Measurements from ENCODE around the gene SLC39A11. TPM values are rescaled to one million over a fixed set of nuclear protein-coding genes. Genes with fewer than 3 reads are reported as not detected.

Gene SLC39A11
- total RNA-seq, 2 donors from 2014 or later: 23.3 to 32.5 TPM

DNA sequence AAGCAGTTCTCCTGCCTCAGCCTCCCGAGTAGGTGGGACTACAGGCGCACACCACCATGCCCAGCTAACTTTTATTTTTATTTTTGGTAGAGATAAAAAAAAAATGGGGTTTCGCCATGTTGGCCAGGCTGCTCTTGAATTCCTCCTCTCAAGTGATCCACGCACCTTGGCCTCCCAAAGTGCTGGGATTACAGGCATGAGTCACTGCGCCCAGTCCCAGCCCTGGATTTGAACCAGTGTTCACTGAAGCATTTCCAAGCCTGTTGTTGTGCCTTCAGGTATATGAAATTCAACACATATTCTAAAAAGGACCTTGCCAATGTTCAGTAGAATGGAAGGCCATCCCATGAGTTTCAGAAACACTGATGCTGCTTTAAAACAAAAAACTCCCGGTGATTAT is 165.3 kb downstream of the SLC39A11 start:
- no peaks in the 10 kb centered on the region for H3K9me3 ChIP-seq (ENCODE audit: control insufficient read depth, low read length, poor library complexity, severe bottlenecking)
- Mint-ChIP-seq H3K27me3 (no peaks in the 10 kb centered on the region), H3K4me1 (peaks cover 23% of the 10 kb centered on the region), H3K27ac (no peak overlapping the region), H3K36me3 (ENCODE audit: low read depth) (peaks cover 3% of the 10 kb centered on the region), H3K4me3 (no peak overlapping the region)
- ATAC-seq (no peak), DNase-seq (no peak)

DNA sequence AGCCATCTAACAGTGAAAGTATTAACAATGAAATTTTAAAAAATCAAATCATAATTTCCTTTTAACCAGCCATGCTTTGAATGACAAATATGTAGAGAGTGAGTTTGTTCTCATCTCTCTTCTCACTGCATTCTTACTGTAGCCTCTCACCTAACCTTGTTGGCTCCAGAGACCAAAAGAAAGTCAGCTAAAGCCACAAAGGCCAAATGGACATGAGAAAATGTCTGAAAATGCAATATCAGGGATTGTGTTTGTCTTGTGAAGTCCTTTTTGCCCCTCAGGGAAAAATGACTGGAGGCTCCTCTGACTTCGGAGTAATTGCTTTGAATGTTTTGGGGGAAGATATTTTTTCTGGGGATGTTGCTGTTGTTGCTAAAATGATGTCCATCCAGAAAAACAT is 166.3 kb downstream of the SLC39A11 start:
- Mint-ChIP-seq H3K27ac (no peak overlapping the region), H3K27me3 (no peaks in the 10 kb centered on the region), H3K4me1 (peaks cover 16% of the 10 kb centered on the region), H3K36me3 (ENCODE audit: low read depth) (peaks cover 6% of the 10 kb centered on the region), H3K4me3 (no peak overlapping the region)
- DNase-seq (no peak), ATAC-seq (no peak)
- H3K9me3 ChIP-seq (ENCODE audit: control insufficient read depth, low read length, poor library complexity, severe bottlenecking): no peaks in the 10 kb centered on the region

DNA sequence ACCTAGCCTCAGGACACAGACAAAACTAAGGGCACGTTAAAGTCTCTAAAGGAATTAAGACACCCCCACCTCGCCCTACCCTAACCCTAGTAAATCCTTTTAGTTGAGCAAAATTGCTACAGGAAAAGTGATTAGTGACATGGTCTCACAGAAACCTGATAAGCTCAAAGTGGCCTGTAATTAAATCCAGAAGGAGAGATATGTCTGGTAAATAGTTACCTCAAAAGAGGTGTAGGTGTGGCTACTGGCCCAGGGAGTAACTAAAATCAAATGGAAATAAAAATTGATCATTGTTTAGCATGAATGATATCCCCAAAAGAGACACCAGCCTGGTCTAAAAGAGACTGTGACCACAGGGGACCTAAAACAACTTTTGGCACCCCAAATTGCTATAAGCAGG is 168.3 kb downstream of the SLC39A11 start:
- Mint-ChIP-seq H3K27me3 (no peaks in the 10 kb centered on the region), H3K27ac (no peak overlapping the region), H3K36me3 (ENCODE audit: low read depth) (peaks cover 8% of the 10 kb centered on the region), H3K4me3 (no peak overlapping the region), H3K4me1 (peaks cover 14% of the 10 kb centered on the region)
- no peak for ATAC-seq
- DNase-seq: no peak
- H3K9me3 ChIP-seq (ENCODE audit: control insufficient read depth, low read length, poor library complexity, severe bottlenecking): no peaks in the 10 kb centered on the region

DNA sequence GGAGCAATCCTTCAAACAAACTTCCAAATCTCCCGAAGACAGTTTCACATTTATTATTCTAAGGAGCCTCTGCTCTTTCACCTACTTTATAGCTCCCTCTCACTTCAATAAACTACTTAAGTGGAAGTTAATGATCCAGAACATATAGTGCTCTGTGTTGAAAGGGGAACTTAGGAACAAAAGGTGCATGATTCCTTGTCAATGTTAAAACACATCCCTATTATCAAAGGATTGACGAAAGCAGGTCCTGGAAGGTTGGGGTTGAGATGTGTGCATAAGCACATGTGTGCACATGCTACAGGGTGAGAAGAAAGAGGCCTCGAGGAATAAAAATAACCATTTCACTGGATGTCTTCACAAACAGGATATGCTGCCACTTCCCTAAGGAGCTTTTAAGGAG is 170.3 kb downstream of the SLC39A11 start:
- H3K4me1 Mint-ChIP-seq: peaks cover 10% of the 10 kb centered on the region
- H3K27me3 Mint-ChIP-seq: no peaks in the 10 kb centered on the region
- DNase-seq (no peak), ATAC-seq (no peak)
- no peak overlapping the region for H3K27ac Mint-ChIP-seq
- peaks cover 8% of the 10 kb centered on the region for H3K36me3 Mint-ChIP-seq (ENCODE audit: low read depth)
- no peak overlapping the region for H3K4me3 Mint-ChIP-seq
- no peaks in the 10 kb centered on the region for H3K9me3 ChIP-seq (ENCODE audit: control insufficient read depth, low read length, poor library complexity, severe bottlenecking)

DNA sequence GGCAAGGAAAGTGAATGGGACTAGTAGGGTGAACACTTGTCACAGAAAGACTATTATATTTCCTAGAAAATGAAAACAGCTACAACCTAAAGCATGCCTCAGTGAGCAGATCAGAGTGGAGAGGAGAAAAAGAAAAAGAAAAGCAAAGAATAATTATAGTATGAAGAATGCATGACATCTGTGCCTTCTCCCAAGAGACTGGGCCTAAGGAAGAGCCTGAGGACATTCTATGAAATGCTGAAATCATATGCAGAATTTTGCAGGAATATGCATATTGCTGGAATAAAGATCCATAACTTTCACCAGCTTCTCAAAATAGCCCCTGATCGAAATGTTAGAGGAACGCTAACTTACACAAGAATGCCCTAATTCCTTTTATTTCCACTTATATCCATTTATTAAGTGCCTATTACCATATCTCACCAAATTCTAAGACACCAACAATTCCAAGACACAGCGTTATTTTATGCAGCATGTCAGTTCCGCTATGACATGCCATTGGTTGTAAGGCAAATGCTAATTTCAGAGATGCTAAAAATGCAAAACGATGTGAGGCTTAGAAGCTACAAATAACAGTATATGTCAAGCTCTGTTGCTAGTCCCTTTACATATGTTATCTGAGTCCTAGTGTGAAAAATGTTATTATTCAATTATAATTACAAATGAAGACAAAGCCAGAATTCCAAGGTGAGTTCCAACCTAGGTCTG is 171.0 kb downstream of the SLC39A11 start:
- Mint-ChIP-seq H3K4me1 (peaks cover 10% of the 10 kb centered on the region), H3K4me3 (no peak overlapping the region), H3K27me3 (no peaks in the 10 kb centered on the region), H3K27ac (no peak overlapping the region), H3K36me3 (ENCODE audit: low read depth) (peaks cover 10% of the 10 kb centered on the region)
- ATAC-seq: no peak
- no peak for DNase-seq
- no peaks in the 10 kb centered on the region for H3K9me3 ChIP-seq (ENCODE audit: control insufficient read depth, low read length, poor library complexity, severe bottlenecking)

DNA sequence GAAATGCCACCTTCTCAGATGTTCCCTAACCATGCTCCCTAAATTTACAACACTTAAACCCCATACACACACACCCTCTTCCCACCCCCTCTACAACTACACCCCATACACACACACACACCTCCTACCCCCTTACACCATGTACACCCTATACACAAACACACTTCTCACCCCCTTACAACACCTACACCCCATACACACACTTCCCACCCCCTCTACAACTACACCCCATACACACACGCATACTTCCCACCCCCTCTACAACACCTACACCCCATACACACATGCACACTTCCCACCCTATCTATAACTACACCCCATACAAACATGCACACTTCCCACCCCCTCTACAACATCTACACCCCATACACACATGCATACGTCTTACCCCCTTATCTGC is 172.0 kb downstream of the SLC39A11 start:
- DNase-seq: no peak
- no peak for ATAC-seq
- Mint-ChIP-seq H3K4me3 (no peak overlapping the region), H3K4me1 (peaks cover 10% of the 10 kb centered on the region), H3K36me3 (ENCODE audit: low read depth) (peaks cover 11% of the 10 kb centered on the region), H3K27ac (no peak overlapping the region), H3K27me3 (no peaks in the 10 kb centered on the region)
- no peaks in the 10 kb centered on the region for H3K9me3 ChIP-seq (ENCODE audit: control insufficient read depth, low read length, poor library complexity, severe bottlenecking)

DNA sequence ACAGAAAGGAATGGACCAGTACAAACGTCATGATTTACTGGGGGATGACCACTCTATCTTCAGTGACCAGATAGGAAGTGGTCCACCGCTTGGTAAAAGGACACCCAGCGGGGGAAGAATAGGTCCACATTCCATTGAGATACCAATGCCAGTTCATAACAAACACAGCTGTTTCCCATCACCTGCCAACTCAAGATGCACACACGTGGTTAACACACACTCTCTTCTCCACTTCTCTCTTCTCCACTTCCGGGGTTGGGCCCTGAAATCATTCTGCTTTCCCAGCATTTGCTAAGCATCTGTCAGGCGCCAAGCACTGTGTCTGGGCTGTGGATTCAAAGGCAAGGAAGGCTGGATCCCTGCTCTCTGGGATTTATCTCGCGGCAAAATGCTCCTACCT is 175.5 kb downstream of the SLC39A11 start:
- Mint-ChIP-seq H3K27me3 (no peaks in the 10 kb centered on the region), H3K27ac (no peak overlapping the region), H3K36me3 (ENCODE audit: low read depth) (peaks cover 10% of the 10 kb centered on the region), H3K4me1 (peaks cover 7% of the 10 kb centered on the region), H3K4me3 (no peak overlapping the region)
- DNase-seq: no peak
- ATAC-seq: no peak
- no peaks in the 10 kb centered on the region for H3K9me3 ChIP-seq (ENCODE audit: control insufficient read depth, low read length, poor library complexity, severe bottlenecking)

DNA sequence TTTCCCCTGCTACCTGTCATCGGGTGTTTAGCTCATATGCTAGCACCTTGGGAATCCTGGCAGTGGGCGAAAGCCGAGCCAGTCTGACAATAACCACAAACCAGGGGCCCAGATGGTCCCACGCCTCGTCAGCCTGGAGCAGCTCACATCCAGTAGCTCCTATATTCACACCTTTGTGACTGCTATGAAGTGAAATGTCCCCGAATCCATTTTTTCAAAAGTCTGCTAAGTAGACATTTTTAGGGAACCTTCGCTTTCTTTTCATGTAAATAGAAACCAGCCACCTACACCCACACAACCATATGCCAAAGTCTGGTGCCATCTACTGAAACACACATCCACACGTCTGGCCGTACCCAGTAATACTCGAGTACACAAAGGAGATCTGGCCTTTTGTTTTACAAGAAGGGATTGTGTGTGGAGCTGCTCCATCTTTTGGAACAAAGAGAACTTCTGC is 176.8 kb downstream of the SLC39A11 start:
- peaks cover 7% of the 10 kb centered on the region for H3K4me1 Mint-ChIP-seq
- no peaks in the 10 kb centered on the region for H3K9me3 ChIP-seq (ENCODE audit: control insufficient read depth, low read length, poor library complexity, severe bottlenecking)
- H3K36me3 Mint-ChIP-seq (ENCODE audit: low read depth): peaks cover 7% of the 10 kb centered on the region
- ATAC-seq: no peak
- no peaks in the 10 kb centered on the region for H3K27me3 Mint-ChIP-seq
- no peak for DNase-seq
- H3K27ac Mint-ChIP-seq: no peak overlapping the region
- H3K4me3 Mint-ChIP-seq: no peak overlapping the region

DNA sequence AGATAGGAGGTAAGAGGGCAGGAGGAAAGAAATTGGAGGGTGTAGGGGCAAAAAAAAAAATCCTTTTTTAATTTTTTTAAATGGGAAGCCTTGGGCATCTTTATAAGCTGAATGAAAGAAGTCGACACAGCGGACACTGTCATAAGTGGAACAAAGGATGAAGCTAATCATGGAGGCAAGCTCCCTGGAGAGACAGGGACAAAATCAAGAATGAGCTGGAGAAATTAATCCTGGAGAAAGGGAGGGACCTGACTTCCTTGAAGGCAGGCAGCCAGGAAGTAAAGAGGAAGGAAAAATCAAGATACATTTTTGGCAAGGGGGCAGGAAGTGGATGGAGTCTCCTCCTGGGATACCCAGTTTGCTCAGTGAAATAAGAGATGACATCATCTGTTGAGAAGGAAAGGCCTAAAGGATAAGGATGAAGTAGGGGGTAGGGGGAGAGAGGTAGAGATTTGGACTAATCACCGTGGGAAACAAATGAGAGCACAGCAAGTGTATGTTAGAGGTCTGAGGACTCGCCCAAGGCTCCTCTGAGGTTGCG is 179.3 kb downstream of the SLC39A11 start:
- ATAC-seq (no peak), DNase-seq (no peak)
- peaks cover 3% of the 10 kb centered on the region for H3K4me1 Mint-ChIP-seq
- H3K27ac Mint-ChIP-seq: no peak overlapping the region
- no peaks in the 10 kb centered on the region for H3K27me3 Mint-ChIP-seq
- no peak overlapping the region for H3K4me3 Mint-ChIP-seq
- no peaks in the 10 kb centered on the region for H3K9me3 ChIP-seq (ENCODE audit: control insufficient read depth, low read length, poor library complexity, severe bottlenecking)
- H3K36me3 Mint-ChIP-seq (ENCODE audit: low read depth): peaks cover 7% of the 10 kb centered on the region

DNA sequence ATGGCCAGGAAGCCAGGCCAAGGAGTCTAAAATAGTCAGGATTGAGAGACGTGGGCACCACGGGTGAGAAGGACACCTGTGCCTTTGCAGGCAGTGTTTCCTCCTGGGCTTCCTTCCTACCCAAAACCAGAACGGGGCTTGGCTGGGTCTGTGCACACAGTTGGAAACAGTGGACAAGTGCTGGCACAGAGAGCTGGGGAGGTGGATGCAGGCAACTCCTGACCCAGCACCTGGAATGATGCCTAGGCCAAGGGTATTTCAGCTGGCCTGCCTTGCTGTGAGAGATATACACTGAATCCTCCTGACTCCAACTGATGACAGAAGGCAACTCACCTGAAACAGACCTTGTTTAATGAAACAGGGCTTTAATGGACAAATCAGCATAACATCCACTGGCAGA is 186.2 kb downstream of the SLC39A11 start:
- no peak for DNase-seq
- Mint-ChIP-seq H3K36me3 (ENCODE audit: low read depth) (peaks cover 3% of the 10 kb centered on the region), H3K4me1 (peaks cover 10% of the 10 kb centered on the region), H3K27ac (no peak overlapping the region), H3K4me3 (no peak overlapping the region), H3K27me3 (no peaks in the 10 kb centered on the region)
- no peak for ATAC-seq
- no peaks in the 10 kb centered on the region for H3K9me3 ChIP-seq (ENCODE audit: control insufficient read depth, low read length, poor library complexity, severe bottlenecking)

DNA sequence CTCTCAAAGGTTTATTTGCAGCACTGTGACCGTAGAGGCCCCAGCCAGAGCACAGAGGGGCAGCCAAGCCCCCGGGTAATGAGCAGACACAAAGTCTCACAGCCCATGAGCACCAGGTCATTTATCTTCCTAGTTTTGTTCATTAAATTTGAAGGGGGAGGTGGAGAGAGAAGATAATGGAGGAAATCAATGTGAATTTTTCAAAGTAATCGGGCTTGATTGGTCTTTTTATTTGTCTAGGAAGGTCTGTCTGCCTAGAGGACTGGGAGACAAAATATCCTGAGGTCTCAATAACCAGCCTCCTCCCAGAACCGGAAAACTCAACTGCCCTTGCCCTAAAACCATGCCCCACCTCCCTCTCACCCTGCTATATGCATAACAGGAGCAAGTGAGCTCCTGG is 189.0 kb downstream of the SLC39A11 start:
- Mint-ChIP-seq H3K27ac (no peak overlapping the region), H3K36me3 (ENCODE audit: low read depth) (peaks cover 7% of the 10 kb centered on the region), H3K4me3 (no peak overlapping the region), H3K27me3 (no peaks in the 10 kb centered on the region), H3K4me1 (peaks cover 10% of the 10 kb centered on the region)
- DNase-seq (no peak), ATAC-seq (no peak)
- no peaks in the 10 kb centered on the region for H3K9me3 ChIP-seq (ENCODE audit: control insufficient read depth, low read length, poor library complexity, severe bottlenecking)

DNA sequence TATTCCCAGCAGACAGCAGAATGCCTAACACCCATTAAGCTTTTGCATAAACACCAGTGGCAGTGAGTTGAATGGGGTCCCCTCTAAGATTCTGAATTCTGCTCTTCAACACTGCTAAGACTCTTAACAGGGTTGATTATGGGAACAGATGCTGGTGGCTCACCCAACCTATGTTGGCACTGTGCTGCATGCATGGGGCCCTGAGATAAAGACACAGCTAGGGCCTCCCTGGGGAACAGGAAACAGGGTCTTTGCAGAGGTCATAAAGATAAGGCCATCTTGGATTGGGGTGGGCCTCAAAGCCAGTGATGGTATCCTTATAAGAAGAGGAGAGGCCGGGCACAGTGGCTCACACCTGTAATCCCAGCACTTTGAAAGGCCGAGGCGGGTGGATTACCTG is 190.8 kb downstream of the SLC39A11 start:
- no peak overlapping the region for H3K27ac Mint-ChIP-seq
- H3K27me3 Mint-ChIP-seq: no peaks in the 10 kb centered on the region
- peaks cover 2% of the 10 kb centered on the region for H3K4me1 Mint-ChIP-seq
- no peak for DNase-seq
- H3K9me3 ChIP-seq (ENCODE audit: control insufficient read depth, low read length, poor library complexity, severe bottlenecking): no peaks in the 10 kb centered on the region
- ATAC-seq: no peak
- peaks cover 10% of the 10 kb centered on the region for H3K36me3 Mint-ChIP-seq (ENCODE audit: low read depth)
- no peak overlapping the region for H3K4me3 Mint-ChIP-seq

DNA sequence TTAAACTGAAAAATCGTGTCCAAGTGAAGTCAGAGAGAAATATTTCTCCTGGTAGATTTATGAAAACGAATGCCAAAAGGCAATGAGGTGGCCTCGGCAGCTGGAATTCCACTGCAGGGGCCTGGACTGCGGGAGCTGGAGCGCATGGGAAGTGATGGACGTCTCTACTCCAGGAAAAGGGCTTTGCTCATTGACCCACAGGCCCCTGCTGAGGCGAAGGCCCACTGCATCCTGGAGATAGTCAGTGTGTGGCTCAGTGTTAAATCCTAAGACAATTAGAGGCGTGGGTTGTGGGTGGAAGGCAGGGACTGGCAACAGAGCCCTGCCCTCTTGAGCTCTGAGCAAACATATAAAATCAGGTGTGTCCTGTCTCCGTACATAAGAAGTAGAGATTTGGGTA is 191.4 kb downstream of the SLC39A11 start:
- Mint-ChIP-seq H3K27me3 (no peaks in the 10 kb centered on the region), H3K4me3 (no peak overlapping the region), H3K36me3 (ENCODE audit: low read depth) (peaks cover 10% of the 10 kb centered on the region), H3K27ac (peak overlapping the region; percentile 34), H3K4me1 (peaks cover 1% of the 10 kb centered on the region)
- ATAC-seq: no peak
- no peak for DNase-seq
- H3K9me3 ChIP-seq (ENCODE audit: control insufficient read depth, low read length, poor library complexity, severe bottlenecking): no peaks in the 10 kb centered on the region

DNA sequence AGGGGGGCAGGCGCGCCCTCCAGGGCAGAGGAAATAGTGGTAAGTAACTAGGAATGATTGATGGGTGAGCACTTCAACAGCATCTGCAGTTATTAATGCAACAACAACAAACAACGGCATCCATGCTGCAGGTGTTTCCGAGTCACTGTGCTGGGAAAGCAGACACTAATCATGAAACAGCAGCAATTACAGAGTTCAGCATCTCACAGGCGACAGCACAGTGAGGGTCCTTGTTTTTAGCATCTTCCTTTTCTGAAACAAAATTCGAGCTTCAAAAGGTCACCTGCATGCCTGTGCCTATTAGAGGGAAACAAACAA is 191.9 kb downstream of the SLC39A11 start:
- peak overlapping the region; percentile 34 for H3K27ac Mint-ChIP-seq
- H3K4me1 Mint-ChIP-seq: no peaks in the 10 kb centered on the region
- ATAC-seq (no peak), DNase-seq (no peak)
- no peaks in the 10 kb centered on the region for H3K27me3 Mint-ChIP-seq
- H3K9me3 ChIP-seq (ENCODE audit: control insufficient read depth, low read length, poor library complexity, severe bottlenecking): no peaks in the 10 kb centered on the region
- peaks cover 10% of the 10 kb centered on the region for H3K36me3 Mint-ChIP-seq (ENCODE audit: low read depth)
- H3K4me3 Mint-ChIP-seq: no peak overlapping the region
